Sigmoid colon (tissue), 3 donors: ENCODE data around the gene SETBP1.

Experiments
- CTCF ChIP-seq, 4 experiments: fragments of 450-650 bp in 3 of 4; fragments of 200-600 bp in 1 of 4; IDR thresholded peaks; one replicate each; pipeline ENCODE4 v1.5.1; 2016 to 2019; ENCODE audit warnings: antibody characterized with exemption in 4 of 4, mild to moderate bottlenecking in 3 of 4, moderate library complexity in 2 of 4
- POLR2A ChIP-seq, 2 donors: fragments of 450-650 bp; IDR thresholded peaks; one replicate each; pipeline ENCODE4 v1.6.1; 2016; ENCODE audit warnings: antibody characterized with exemption in 2 of 2, mild to moderate bottlenecking in 2 of 2, moderate library complexity in 2 of 2

GRCh38 chr18:44946529-44947113 is 265.9 kb downstream of the SETBP1 start:
- TF ChIP-seq POLR2A (IDR thresholded peaks at IDR 0.05) = no peak
- no peak for TF ChIP-seq CTCF (IDR thresholded peaks at IDR 0.05)
